ENCODE data around the gene GALC.

GALC gene

GRCh38 chr14:88005978-88006851 is 13.2 kb upstream of the GALC start:
- peak in 3 of 4 experiments; percentile 11 to 41 (median 41) for DNase-seq

GRCh38 chr14:88005050-88005481 is 12.1 kb upstream of the GALC start, which contains the start of gene GPR65:
Gene GPR65, plus strand, starts transcription at chr14:88005135. Its CDS starts 5,713 bp downstream, at chr14:88010848.
- DNase-seq: no peak

- DNase-seq: no peak
Observed at GRCh38 chr14:88004506-88005036, 11.6 kb upstream of the GALC start.

GRCh38 chr14:88003425-88003824 is 10.4 kb upstream of the GALC start:
- DNase-seq: no peak

GRCh38 chr14:88002421-88003075 is 9.6 kb upstream of the GALC start:
- no peak for DNase-seq

- DNase-seq: no peak
Observed at GRCh38 chr14:87999277-87999676, 6.3 kb upstream of the GALC start.

- DNase-seq: no peak
Observed at GRCh38 chr14:87998482-87998881, 5.5 kb upstream of the GALC start.

- DNase-seq: no peak
Observed at GRCh38 chr14:87996291-87996592, 3.3 kb upstream of the GALC start.

GRCh38 chr14:87995500-87996290 is 2.7 kb upstream of the GALC start:
- DNase-seq: no peak

GRCh38 chr14:87994974-87995373 is 2.0 kb upstream of the GALC start:
- no peak for DNase-seq

GRCh38 chr14:87992346-87992717 is 650 bp downstream of the GALC start:
- DNase-seq: no peak

- no peak for DNase-seq
Observed at GRCh38 chr14:87990682-87991081, 2.3 kb downstream of the GALC start.

- DNase-seq: no peak
Observed at GRCh38 chr14:87989956-87990299, 3.1 kb downstream of the GALC start.

GRCh38 chr14:87989221-87989955 is 3.6 kb downstream of the GALC start:
- DNase-seq: no peak

GRCh38 chr14:87979689-87980088 is 13.3 kb downstream of the GALC start:
- no peak for DNase-seq

GRCh38 chr14:87975636-87976035 is 17.3 kb downstream of the GALC start:
- no peak for DNase-seq

GRCh38 chr14:87971010-87971409 is 22.0 kb downstream of the GALC start:
- DNase-seq: no peak

- DNase-seq: no peak
Observed at GRCh38 chr14:87967496-87967895, 25.5 kb downstream of the GALC start.

- no peak for DNase-seq
Observed at GRCh38 chr14:87966816-87967215, 26.2 kb downstream of the GALC start.

- no peak for DNase-seq
Observed at GRCh38 chr14:87961246-87961645, 31.7 kb downstream of the GALC start.

- DNase-seq: no peak
Observed at GRCh38 chr14:87960013-87960787, 32.8 kb downstream of the GALC start.

- no peak for DNase-seq
Observed at GRCh38 chr14:87955501-87955900, 37.5 kb downstream of the GALC start.

Measured in activated CD4-positive, CD25-positive, alpha-beta regulatory T cell (primary cell).